NCI-H774 (cell line): ENCODE measurements around the gene BZW2.
"Not testable (repeated sequence)": the region's sequence is repeated elsewhere in the genome, so short reads cannot be mapped to it uniquely, and the experiment has no call there.

Experiments used
- DNase-seq: peaks from one replicate; lab custom pipeline; 2025; lab: John Stamatoyannopoulos, UW

Gene BZW2

DNA sequence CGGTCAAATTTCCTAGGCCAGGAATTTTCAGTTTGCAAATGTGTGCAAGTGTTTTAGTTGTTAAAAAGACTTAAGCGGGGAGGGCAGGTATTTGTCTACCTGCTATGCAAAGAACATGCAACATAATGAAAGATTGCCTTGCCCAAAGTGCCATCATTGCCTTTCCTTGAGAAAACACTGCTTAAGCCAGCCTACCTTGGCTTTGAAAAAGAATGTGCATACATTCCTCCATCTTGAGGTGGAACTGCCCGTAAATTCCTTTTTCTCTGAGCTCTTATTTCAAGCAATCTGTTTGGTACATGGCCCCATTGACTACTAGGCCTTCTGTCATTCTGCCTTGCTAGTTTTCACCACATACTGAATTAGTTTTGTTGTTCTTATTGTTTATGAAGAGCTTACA is 29.3 kb downstream of the BZW2 start:
- DNase-seq = no peak

GRCh38 chr7:16677978-16678494 is 32.1 kb downstream of the BZW2 start:
- no peak for DNase-seq

- not testable (repeated sequence) for DNase-seq
These were observed 32.9 kb downstream of the BZW2 start for GRCh38 chr7:16678645-16679566.

DNA sequence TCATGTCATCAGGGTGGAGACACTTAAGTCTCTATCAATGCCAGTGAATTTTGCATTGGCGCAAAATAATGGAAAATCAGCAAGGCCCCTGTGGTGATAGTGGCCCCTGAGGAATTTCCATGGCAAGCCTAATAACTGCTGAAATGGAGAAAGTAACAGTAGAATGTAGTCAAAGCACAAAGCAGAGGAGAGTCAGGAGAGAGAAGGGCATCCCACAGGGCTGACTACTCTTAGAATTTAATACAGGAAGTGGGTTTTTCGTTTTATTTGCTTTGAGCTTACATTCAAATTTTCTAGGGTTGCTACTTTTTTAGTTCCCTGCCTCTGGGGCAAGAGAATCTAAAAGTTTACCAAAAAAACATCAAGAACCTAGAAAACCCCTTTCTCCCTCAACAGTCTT is 39.0 kb downstream of the BZW2 start:
- no peak for DNase-seq

DNA sequence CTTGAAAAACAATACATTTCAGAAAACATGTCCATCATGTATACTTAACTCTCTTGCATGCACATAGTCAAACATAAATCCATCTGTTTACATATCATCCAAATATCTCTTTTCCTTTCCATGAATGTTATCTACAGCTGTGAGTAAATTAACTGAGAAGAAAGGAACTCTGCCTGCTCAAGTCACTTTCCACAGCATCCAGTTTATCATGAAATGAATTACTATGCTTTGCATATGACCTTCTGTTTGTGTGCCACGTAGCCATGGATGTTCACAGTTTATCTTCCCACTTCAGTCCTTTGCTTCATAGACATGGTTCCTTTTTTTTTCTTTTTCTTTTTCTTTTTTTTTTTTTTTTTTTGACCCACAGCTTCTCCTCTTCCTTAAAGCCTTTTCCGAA is 39.6 kb downstream of the BZW2 start:
- DNase-seq = no peak

DNA sequence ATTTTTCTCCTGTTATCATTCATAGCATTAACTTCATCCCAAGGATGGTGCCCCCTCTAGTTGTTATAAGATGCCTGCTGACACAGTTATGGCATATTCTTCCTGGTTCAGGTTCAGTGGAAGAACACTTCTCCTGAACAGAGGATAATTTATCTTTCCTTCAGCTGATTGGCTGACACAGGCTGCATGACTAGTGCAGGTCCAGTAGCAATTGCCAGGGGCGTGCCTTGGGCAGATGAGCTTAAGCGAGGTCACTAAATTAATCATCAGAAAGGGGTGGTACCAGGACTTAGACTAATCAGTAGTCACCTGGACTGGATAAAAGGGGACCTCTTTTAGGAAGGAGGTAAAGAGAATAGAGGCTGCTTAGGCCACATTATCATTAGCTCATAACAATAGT is 42.3 kb downstream of the BZW2 start:
- DNase-seq = no peak

DNA sequence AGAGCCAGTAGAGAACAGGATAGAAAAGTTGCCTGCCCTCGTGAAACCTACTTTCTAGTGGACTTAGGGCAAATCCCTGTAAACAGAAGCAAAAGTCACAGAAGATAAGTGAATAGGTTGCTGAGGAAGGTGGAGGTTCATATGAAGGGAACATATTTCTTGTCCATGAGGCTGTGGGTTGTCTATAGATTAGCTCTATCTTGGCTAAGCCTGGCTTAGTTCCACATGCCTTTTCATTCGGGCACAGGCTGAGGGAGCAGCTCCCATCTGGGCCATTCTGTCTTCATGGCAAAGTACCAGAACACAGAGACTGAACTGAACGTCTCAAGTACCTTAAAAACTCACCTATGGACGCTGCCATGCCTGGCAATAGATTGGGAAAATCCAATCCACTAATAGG is 45.3 kb downstream of the BZW2 start:
- DNase-seq = no peak

GRCh38 chr7:16693601-16694318 is 47.8 kb downstream of the BZW2 start:
- no peak for DNase-seq

- no peak for DNase-seq
These were observed 48.8 kb downstream of the BZW2 start for GRCh38 chr7:16694806-16695205.

- DNase-seq = no peak
These were observed 49.7 kb downstream of the BZW2 start for GRCh38 chr7:16695621-16696237.

DNA sequence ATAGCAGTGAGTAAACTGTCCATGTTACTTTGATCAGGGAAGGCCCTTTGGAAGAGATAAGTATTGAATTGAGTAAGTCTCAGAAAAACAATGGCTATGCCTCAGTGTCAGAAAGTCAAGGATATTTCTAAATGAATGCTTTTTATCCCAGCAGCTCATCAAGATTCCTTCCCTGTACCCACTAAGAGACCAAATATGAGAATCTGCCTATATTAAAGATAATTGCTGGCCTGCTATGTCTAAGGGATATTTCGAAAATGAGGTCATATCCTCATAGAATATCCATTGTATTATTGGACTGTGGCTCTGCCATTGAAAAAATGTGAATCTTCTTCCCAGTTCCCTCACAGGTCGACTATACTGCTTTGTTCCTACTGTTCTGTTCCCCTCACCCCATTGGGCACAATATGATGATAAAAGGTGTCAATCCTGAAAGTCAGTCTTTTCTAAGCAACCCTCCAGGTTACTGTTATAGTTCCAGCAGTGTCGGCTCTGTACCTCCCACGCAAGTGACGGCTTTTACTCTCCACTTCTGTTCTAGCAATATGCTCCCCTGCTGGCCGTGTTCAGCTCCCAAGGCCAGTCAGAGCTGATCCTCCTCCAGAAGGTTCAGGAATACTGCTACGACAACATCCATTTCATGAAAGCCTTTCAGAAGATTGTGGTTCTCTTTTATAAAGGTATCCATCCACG is 51.7 kb downstream of the BZW2 start:
- no peak for DNase-seq

DNA sequence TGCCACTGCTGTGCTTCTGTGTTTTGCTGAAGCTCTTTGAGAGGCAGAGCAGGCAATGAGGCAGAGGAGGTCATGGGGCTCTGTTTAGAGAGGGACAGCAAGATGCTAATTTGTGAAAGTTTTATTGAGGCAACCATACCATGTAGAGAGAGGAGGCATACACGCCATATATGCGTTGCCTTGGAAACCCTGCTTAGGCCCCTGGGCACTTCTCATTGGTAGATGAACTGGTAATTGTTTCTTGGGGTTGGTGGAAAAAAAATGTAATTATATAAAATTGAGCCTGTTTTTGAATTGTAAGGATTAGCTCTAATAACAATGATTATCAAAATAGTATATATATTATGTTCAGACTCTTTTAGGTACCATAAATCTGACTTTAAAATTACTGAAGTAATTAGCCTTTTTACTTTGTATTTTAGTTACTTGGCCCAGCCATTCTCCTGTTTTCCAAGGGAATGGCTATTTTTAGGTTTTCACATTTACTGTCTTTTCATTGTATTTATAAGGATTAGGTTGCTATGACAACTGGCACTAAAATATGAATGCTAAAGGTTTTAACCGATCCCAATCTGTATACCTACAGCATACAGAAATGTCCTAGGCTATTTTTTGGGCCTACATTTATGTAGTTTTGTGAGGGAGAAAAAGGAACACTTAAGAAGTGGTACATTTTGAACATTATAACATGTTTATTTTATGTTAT is 52.4 kb downstream of the BZW2 start:
- no peak for DNase-seq

GRCh38 chr7:16702441-16702840 is 56.5 kb downstream of the BZW2 start:
- DNase-seq = no peak

DNA sequence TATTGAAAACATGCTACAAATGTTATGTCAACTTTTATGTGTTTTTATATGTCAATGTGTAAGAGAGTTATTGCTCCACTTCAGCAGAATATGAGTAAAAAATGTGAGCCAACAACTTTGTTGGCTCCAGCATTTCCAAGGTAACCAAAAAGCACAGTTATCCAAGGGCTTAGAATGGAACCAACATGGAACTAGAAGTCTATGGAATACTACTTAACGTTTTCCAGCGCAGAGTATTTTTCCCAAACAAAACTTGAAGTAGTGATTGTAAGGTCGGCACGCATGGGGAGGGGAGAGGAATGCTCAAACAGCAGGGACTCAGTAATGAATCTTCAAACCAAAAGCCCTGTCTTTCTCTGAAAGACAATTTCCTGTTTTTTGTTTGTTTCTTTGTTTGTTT is 62.5 kb downstream of the BZW2 start:
- no peak for DNase-seq

DNA sequence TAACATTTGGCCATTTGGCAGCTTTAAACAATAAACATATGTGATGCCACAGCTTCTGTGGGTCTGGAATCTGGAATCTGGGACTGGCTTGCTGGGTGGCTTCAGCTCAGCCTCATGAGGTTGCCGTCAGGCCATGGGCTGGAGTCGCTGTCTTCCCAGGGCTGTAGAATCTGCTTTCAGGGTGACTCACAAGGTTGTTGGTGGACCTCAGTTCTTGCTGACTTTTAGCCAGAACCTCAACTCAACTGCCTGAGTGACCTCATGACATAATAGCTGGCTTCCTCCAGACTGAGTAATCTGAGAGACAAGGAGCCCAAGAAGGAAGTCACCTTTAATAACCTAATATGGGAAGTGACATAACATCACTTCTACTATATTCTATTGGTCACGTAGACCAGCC is 63.0 kb downstream of the BZW2 start:
- DNase-seq = no peak

- no peak for DNase-seq
These were observed 64.7 kb downstream of the BZW2 start for GRCh38 chr7:16710651-16711050.

GRCh38 chr7:16711730-16712129 is 65.7 kb downstream of the BZW2 start:
- DNase-seq = no peak

DNA sequence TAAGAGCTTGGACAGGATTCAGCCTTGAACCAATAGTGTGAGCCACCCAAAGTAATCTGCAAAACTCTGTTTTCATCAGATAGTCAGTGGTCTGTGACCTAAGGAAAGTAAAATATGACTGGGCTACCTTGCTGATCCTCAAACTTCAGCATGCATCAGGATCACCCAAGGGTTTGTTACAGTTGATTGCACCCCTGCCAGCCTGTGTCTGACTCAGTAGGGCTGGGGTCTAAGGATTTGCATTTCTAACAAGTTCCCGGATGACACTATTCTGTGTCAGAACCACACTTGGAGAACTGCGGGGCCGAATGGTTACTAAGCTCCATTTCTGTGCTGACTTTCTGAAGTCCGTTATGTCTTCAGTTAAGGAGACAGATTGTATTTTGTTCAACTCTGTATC is 66.9 kb downstream of the BZW2 start:
- DNase-seq = no peak

DNA sequence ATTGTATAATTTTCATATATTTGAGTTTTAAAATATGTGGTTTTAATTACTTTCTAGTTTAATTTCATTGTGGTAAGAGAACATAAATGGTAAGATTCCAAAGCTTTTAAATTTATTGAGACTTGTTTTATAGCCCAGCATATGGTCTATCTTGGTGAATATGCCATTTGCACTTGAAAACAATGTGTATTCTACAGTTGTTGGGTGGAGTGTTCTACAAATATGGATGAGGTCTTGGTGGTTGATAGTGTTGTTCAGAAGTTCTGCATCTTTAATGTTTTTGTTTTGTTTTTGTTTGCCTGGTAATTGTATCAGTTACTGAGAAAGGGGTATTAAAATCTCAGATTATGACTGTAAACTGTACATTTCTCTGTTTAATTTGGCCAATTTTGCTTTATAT is 69.9 kb downstream of the BZW2 start:
- no peak for DNase-seq

DNA sequence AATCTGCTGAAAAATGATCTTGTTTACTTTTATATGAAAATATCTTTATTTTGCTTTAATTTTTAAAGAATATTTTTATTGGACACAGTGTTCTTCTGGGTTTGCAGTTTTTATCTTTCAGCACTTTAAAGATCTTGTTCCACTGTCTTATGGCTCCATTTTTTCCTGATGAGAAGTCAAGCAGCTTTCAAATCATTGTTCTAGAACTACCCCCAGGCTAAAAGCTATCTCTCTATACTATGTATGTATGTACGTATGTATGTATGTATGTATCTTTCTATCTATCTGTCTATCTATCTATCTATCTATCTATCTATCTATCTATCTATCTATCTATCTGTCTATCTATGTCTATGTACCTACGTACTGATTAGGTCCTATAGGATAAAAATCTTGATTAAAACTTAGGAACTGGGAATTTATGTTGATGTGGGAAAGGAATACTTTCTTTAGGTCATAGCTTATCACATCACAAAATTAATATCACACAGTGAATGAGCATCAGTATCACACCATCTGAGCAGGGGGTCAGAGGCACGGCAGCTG is 72.2 kb downstream of the BZW2 start:
- DNase-seq = no peak

GRCh38 chr7:16719699-16720098 is 73.7 kb downstream of the BZW2 start:
- no peak for DNase-seq
